ENCODE measurements around the gene IZUMO1.
"Not testable (repeated sequence)": the region's sequence is repeated elsewhere in the genome, so short reads cannot be mapped to it uniquely, and the experiment has no call there.

The IZUMO1 gene

DNA sequence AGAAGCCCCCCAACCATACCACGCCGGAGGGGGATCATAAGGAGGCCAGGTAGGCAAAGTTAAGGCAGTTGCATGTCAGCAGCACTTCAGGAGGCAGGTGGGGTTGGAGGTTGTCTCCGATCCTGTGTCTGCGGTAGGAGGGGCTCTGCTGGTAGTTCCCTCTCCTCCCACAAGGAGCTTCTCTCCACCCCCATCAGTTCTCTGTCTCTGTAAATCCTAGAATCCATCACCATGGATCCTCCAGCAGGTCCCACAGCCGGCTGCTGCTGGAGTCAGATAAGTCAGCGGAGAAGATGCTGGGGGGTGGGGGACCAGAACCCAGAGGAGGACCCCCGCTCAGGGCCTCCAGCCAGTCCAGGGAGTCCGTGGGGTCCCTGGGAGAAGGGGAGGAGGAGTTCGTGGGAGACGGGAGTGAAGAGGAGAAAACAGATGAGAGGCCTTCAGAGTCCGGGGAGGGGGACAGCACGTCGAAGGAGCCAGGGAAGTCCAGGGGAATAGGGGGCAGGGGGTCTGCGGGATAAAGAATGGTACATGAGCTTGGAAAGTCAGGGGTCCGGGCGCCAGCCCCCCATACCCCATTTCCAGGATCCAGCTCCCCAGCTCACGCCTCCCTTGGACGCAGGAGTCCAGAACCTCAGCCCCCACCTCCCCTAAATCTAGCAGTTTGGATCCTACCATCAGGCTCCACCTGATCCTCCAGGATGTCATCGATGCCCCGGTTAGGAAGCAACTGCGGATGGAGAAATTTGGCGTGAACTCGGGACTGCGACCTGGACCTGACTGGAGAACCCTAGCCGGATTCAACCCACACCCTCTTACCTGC lies 33.5 kb downstream of the IZUMO1 start:
- no peak for DNase-seq (ENCODE audit: low read depth)

DNA sequence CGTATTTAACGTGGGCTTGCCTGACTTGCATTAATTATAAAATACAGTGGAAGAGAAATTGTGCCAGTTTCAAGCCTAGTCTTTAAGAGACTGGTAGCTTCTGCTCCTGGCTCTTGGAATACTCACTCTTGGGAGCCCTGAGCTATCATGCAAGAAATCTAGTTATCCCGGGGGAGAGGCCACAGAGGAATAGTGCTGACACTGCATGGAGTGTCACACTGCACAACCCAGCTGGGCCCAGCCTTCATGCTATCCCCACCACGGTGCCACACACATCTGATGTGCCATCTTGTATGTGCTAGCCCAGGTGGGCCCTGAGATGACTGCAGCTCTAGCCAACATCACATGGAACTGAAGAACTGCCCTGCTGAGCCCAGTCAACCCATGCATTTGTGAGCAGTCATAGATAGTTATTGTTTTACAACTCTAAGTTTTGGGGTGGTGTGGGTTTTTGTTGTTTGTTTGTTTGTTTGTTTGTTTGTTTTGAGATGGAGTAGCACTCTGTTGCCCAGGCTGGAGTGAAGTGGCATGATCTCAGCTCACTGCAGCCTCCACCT lies 35.5 kb downstream of the IZUMO1 start:
- DNase-seq (ENCODE audit: low read depth) = no peak

DNA sequence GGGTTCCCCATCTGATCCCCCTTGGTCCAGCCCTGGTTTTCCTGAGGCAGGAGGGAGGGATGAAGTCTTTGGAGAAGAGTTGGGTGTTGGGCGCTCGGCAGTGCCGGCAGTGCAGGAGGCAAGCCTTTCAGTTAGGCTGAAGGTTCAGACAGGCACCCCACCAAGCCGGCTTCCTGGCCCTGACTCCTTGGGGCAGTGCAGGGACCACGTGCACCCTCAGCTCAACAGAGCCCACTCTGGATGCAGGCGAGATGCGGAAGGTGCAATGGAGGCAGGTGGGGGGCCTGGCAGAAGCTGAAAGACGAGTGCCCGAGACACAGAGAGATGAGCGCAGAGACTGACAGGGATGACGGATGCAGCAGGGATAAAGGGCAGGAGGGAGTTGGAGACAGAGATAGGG lies 38.2 kb downstream of the IZUMO1 start:
- no peak for DNase-seq (ENCODE audit: low read depth)

DNA sequence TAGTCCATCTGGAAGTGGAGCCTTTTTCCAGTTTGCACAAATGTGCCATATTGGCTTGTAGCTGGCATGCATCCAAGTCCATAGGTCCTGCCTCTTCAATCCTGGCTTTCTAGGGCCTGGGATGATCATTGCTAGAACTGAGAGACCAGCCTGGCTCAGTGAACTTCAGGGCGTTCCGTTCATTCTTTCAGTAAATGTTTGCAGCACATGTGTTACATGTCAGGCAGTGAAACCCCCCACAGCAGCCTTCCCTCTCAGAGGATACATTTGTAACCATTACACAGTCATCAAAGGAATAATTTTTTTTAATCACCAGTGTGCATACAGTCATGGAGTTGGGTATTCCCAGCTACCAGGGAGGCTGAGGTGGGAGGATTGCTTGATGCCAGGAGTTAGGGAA lies 41.3 kb downstream of the IZUMO1 start:
- no peak for DNase-seq (ENCODE audit: low read depth)

DNA sequence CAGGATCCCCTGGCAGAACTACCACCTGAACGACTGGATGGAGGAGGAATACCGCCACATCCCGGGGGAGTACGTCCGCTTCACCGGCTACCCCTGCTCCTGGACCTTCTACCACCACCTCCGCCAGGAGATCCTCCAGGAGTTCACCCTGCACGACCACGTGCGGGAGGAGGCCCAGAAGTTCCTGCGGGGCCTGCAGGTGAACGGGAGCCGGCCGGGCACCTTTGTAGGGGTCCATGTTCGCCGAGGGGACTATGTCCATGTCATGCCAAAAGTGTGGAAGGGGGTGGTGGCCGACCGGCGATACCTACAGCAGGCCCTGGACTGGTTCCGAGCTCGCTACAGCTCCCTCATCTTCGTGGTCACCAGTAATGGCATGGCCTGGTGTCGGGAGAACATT lies 43.4 kb downstream of the IZUMO1 start:
- DNase-seq (ENCODE audit: low read depth) = no peak

DNA sequence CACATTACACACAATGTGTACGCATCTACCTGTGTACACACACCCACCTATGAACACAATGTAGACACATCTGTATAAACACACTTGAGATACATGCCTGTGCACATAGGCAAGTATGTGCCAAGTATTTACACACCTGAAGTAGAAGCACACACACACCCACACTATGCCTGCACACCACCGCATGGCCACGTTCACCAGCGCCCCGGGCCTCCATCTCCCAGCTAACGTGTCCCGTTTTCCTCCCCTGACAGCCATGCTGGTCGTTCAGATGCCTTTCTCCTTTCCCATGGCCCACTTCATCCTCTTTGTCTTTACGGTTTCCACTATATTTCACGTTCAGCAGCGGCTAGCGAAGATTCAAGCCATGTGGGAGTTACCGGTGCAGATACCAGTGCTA lies 44.0 kb downstream of the IZUMO1 start:
- DNase-seq (ENCODE audit: low read depth) = no peak

DNA sequence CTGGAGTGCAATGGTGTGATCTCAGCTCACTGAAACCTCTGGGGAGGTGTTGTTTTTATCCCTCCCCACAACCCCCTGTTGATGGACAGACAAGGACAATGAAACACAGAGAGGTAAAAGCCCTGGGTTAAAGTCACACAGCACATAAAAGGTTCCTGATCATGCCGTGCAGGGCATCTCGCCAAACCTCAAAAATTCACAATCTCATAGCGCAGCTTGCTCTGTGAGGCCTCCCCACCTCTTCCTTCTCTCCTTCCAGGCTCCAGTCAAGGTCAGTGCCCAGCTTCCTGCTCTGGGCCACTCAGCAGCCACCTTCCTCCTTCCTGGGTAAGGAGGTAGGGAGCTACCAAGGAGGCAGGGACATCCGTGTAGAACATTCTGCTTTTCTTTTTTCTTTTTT lies 48.7 kb downstream of the IZUMO1 start:
- no peak for DNase-seq (ENCODE audit: low read depth)

DNA sequence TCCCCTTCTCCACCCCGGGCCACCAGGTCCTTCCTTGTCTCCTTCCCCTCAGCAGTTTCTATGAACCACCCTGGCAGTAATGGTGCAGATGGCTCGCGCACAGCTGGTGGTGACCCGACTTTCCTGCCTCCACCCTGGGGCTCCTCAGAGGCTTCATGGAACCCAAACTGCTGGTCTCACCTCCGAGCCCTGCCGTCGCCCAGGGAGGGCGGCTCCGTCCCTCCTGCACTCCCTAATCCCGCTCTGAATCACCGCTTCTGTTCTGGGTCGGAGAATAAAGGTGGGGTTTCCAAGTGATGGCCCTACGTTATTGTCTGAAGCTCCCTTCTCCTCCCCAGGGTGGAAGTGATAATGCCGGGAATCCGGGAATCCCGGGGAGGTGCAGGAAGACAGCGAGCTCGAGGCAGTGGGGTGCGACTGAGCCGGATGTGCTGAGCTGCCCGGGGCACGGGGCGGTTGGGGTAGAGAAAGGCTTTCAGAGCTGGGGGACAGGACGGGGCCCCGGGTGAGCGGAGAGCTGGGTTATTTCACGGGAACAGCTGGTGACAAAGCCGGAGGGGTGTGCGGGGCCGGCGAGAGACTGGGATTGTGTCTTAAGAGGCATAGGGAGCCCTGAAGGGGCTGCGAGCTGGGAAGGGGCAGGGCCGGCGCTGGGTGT lies 50.2 kb downstream of the IZUMO1 start:
- DNase-seq (ENCODE audit: low read depth) = no peak

DNA sequence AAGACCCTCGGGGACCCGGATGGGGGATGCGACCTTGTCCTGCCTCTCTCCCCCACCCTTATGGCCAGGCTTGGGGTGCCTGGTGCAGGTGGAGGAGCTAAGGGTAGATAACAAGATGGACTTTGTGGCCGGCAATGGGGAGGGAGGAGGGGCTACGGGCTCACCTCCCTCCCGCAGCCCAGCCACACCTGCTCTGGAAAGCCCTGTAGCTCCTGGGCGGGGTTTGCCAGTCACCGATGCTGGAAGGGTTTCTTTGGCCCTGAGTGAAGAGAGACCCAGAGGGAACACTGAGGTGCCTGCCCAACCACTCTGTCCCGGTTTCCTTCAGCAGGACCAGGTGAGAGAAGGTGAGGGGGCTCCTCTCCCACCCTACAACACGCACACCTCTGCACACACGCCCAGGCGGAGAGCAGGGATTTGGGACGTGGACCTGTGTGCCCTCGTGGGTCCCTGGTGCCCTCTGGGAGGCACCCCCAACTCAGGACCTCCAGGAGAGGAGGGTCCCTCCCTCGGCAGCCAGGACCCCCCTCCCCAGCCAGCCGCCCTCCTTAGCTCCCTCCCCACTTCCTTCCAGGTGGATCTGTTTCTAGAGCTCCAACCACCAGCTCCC lies 50.9 kb downstream of the IZUMO1 start, which contains the start of gene FUT2:
FUT2 (plus strand) TSS at position 229 of the 610 bp plus-strand sequence. CDS start 6,986 bp downstream, outside the sequence.
- DNase-seq (ENCODE audit: low read depth) = no peak

DNA sequence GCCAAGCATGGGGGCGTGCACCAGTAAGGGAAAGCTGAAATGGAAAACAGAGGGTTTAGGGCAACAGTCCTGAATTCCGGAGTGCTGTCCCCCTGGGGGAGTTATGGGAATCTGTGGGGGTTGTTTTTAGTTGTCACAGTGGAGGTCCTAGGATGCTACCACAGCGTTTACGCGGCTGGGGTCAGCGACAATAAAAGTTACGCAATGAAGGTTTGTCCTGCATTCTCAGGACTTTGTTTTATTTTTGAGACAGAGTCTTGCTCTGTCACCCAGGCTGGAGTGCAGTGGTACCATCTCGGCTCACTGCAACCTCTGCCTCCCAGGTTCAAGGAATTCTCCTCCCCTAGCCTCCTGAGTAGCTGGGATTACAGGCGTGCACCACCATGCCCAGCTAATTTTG lies 53.1 kb downstream of the IZUMO1 start:
- not testable (repeated sequence) for DNase-seq (ENCODE audit: low read depth)

Data from fibroblast of the conjunctiva (primary cell).